GM18951 (cell line): Measurements from ENCODE around the gene MBD6.
A peak's percentile ranks its signal among the peaks of the same experiment; 100 is the strongest.

ENCODE experiments used
- POLR2A ChIP-seq: IDR thresholded peaks from 4 replicates; pipeline ENCODE4 v1.6.1; 2011; ENCODE audit warnings: mild to moderate bottlenecking; ENCODE audit not compliant: insufficient read length, insufficient read depth; ENCODE audit errors: extremely low read depth
- in situ Hi-C: fragments of 300-500 bp; cut with MboI; formaldehyde crosslinking; loops from one replicate; pipeline ENCODE4 v1.12.0; 2022; ENCODE audit warnings: low sequenced_read_pairs, mixed read lengths, inconsistent platforms; ENCODE audit not compliant: unreplicated experiment

MBD6 gene

GRCh38 chr12:57523706-57524614, 1.3 kb downstream of the MBD6 start:
- in situ Hi-C loops = no loop called here
- no peak for TF ChIP-seq POLR2A

GRCh38 chr12:57524814-57525614, 2.4 kb downstream of the MBD6 start:
- TF ChIP-seq POLR2A = no peak
- in situ Hi-C loops = no loop called here

DNA sequence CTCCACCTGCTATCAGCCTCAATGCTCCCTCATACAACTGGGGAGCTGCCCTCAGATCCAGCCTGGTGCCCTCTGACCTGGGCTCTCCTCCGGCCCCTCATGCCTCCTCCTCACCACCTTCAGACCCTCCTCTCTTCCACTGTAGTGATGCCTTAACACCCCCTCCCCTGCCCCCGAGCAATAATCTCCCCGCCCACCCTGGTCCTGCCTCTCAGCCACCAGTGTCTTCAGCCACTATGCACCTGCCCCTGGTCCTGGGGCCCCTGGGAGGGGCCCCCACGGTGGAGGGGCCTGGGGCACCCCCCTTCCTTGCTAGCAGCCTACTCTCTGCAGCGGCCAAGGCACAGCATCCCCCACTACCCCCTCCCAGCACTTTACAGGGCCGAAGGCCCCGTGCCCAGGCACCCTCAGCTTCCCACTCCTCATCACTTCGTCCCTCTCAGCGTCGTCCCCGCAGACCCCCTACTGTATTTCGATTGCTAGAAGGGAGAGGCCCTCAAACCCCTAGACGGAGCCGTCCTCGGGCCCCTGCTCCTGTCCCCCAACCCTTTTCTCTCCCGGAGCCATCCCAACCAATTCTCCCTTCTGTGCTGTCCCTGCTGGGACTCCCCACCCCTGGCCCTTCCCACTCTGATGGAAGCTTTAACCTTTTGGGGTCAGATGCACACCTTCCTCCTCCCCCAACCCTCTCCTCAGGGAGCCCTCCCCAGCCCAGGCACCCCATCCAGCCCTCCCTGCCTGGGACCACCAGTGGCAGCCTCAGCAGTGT, 3.2 kb downstream of the MBD6 start:
- in situ Hi-C loops = no loop called here

GRCh38 chr12:57526477-57527126, 4.0 kb downstream of the MBD6 start:
- in situ Hi-C loops = no loop called here
- no peak for TF ChIP-seq POLR2A

More for the DNA sequence above, 3.2 kb downstream of the MBD6 start:
- TF ChIP-seq POLR2A = no peak

GRCh38 chr12:57527184-57527583, 4.6 kb downstream of the MBD6 start:
- no peak for TF ChIP-seq POLR2A
- in situ Hi-C loops = no loop called here

DNA sequence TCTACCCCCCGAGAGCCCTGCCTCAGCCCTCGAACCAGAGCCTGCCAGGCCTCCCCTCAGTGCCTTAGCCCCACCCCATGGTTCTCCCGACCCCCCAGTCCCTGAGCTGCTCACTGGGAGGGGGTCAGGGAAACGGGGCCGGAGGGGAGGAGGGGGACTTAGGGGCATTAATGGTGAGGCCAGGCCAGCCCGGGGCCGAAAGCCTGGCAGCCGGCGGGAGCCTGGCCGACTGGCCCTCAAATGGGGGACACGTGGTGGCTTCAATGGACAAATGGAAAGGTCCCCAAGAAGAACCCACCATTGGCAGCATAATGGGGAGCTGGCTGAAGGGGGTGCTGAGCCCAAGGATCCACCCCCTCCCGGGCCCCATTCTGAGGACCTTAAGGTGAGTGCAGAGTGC, 5.6 kb downstream of the MBD6 start:
- in situ Hi-C loops = no loop called here
- peak; percentile 7 for TF ChIP-seq POLR2A

GRCh38 chr12:57528831-57529555, 6.4 kb downstream of the MBD6 start:
- in situ Hi-C loops = no loop called here
- TF ChIP-seq POLR2A = no peak

GRCh38 chr12:57529831-57530230, 7.2 kb downstream of the MBD6 start:
- no peak for TF ChIP-seq POLR2A
- in situ Hi-C loops = no loop called here

- TF ChIP-seq POLR2A = no peak
- in situ Hi-C loops = no loop called here
These were observed 7.9 kb downstream of the MBD6 start for GRCh38 chr12:57530396-57531142.

DNA sequence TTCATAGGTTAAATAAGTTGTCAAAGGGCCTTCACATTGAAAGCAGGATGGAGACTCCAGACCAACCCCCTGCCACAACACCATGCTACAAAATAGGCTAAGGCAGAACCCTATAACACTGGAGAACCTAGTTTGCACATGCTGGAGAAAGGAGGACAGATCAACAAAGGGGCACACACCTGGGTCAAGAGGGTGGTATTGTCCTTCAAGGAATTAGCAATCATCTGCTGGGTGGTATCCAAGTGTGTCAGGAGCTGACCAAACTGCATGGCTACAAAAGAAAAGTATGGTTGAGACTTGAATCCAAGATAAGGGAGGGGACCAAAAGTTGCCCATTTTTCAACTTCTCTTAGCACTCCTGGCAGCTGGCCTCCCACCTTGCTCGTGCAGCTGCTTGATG, 9.2 kb downstream of the MBD6 start:
- no peak for TF ChIP-seq POLR2A
- in situ Hi-C loops = no loop called here

DNA sequence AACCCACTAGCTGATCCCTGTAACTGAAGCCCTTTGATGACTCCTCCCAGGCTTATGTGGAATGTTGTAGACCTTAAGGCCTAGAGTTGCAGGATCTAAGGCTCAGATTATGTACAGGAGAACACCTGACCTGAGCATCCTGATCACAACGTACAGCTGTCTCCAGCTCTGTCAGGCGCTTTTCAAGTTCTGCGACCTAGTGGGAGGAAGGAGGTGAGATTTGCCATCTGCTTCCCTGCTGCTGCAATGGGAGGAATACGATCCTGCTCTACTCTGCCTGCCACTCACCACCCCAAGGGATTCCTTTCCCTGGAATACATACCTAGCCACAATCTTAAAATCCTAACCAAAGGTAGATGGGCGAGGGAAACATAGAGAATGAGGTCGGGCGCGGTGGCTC, 10.5 kb downstream of the MBD6 start:
- TF ChIP-seq POLR2A = no peak
- in situ Hi-C loops = no loop called here
